ENCODE data around the gene SH3TC1.

SH3TC1 gene

GRCh38 chr4:8188085-8188484, 11.0 kb upstream of the SH3TC1 start:
- Histone ChIP-seq H3K79me2 (ENCODE audit: low read length) (no peaks in the 10 kb centered on the region), H3K27me3 (ENCODE audit: low read depth, low read length) (peaks cover 6% of the 10 kb centered on the region), H4K20me1 (ENCODE audit: insufficient read depth, low read length) (no peaks in the 10 kb centered on the region), H3K9ac (ENCODE audit: low read length) (no peak overlapping the region), H3K4me3 (ENCODE audit: low read length) (no peak overlapping the region), H3K4me1 (ENCODE audit: low read length) (peaks cover 4% of the 10 kb centered on the region), H2AFZ (ENCODE audit: low read depth, low read length) (no peak overlapping the region), H3K36me3 (replicated peaks; ENCODE audit: low read depth, low read length) (no peaks in the 10 kb centered on the region), H3K27ac (ENCODE audit: low read length) (no peak overlapping the region), H3K9me3 (ENCODE audit: insufficient read depth, low read length) (no peaks in the 10 kb centered on the region), H3K4me2 (ENCODE audit: low read length) (no peak overlapping the region)
- TF ChIP-seq, protein P1, sequence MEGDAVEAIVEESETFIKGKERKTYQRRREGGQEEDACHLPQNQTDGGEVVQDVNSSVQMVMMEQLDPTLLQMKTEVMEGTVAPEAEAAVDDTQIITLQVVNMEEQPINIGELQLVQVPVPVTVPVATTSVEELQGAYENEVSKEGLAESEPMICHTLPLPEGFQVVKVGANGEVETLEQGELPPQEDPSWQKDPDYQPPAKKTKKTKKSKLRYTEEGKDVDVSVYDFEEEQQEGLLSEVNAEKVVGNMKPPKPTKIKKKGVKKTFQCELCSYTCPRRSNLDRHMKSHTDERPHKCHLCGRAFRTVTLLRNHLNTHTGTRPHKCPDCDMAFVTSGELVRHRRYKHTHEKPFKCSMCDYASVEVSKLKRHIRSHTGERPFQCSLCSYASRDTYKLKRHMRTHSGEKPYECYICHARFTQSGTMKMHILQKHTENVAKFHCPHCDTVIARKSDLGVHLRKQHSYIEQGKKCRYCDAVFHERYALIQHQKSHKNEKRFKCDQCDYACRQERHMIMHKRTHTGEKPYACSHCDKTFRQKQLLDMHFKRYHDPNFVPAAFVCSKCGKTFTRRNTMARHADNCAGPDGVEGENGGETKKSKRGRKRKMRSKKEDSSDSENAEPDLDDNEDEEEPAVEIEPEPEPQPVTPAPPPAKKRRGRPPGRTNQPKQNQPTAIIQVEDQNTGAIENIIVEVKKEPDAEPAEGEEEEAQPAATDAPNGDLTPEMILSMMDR (IDR thresholded peaks at IDR 0.05; ENCODE audit: low read depth, low read length) = no peak
- no peak for TF ChIP-seq EZH2phosphoT487 (IDR thresholded peaks at IDR 0.05; ENCODE audit: low read depth)

DNA sequence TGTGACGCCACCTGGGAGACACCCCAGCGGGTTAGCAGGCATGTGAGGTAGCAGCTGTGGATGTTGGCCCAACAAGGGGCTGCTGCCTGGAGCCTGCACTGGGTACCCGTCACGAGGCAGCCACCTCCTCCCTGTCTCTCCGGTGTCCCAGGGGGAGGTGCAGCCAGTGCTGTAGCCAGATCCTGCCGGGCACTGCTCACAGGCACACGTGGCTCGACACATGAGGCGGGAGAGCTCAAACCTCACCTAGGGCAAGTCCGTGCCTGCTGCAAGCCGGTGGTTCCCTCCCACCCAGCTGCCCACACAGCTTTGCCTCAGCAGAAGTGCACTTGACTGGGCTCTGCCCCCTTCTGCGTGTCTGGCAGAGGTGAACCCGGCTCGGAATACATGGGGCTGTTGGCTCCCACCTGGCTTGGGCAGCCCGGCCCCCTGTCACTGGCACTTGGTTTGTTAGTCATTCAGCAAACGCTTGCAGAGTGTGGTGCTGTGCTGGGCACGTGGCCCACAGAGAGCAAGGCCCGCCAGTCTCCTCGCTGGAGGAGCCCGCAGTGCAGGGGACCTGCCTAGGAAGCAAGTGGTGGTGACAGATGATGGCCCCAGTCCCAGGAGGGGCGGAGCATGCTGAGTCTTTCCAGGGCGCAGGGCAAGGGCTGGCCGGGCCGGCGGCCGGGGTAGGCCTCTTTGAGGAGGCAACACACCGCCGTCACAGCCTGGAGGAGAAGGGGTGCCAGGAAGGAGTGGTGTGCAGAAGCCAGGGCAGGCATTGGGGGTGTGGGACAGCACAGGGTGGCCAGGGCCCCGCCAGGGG, 10.1 kb upstream of the SH3TC1 start:
- no peak for TF ChIP-seq EZH2phosphoT487 (IDR thresholded peaks at IDR 0.05; ENCODE audit: low read depth)
- TF ChIP-seq, protein P1 (IDR thresholded peaks at IDR 0.05; ENCODE audit: low read depth, low read length) = no peak
- Histone ChIP-seq H3K9ac (ENCODE audit: low read length) (no peak overlapping the region), H4K20me1 (ENCODE audit: insufficient read depth, low read length) (no peaks in the 10 kb centered on the region), H3K27me3 (ENCODE audit: low read depth, low read length) (peaks cover 15% of the 10 kb centered on the region), H3K36me3 (replicated peaks; ENCODE audit: low read depth, low read length) (no peaks in the 10 kb centered on the region), H3K4me3 (ENCODE audit: low read length) (no peak overlapping the region), H3K9me3 (ENCODE audit: insufficient read depth, low read length) (no peaks in the 10 kb centered on the region), H2AFZ (ENCODE audit: low read depth, low read length) (no peak overlapping the region), H3K79me2 (ENCODE audit: low read length) (no peaks in the 10 kb centered on the region), H3K4me1 (ENCODE audit: low read length) (peaks cover 4% of the 10 kb centered on the region), H3K27ac (ENCODE audit: low read length) (no peak overlapping the region), H3K4me2 (ENCODE audit: low read length) (no peak overlapping the region)

- H3K27me3 ChIP-seq (ENCODE audit: low read depth, low read length) = peaks cover 23% of the 10 kb centered on the region
- H3K9me3 ChIP-seq (ENCODE audit: insufficient read depth, low read length) = no peaks in the 10 kb centered on the region
- H2AFZ ChIP-seq (ENCODE audit: low read depth, low read length) = no peak overlapping the region
- H3K4me3 ChIP-seq (ENCODE audit: low read length) = no peak overlapping the region
- peaks cover 4% of the 10 kb centered on the region for H3K4me1 ChIP-seq (ENCODE audit: low read length)
- H4K20me1 ChIP-seq (ENCODE audit: insufficient read depth, low read length) = no peaks in the 10 kb centered on the region
- no peak overlapping the region for H3K9ac ChIP-seq (ENCODE audit: low read length)
- no peaks in the 10 kb centered on the region for H3K79me2 ChIP-seq (ENCODE audit: low read length)
- H3K36me3 ChIP-seq (replicated peaks; ENCODE audit: low read depth, low read length) = no peaks in the 10 kb centered on the region
- TF ChIP-seq EZH2phosphoT487 (IDR thresholded peaks at IDR 0.05; ENCODE audit: low read depth) = no peak
- TF ChIP-seq, protein P1 (IDR thresholded peaks at IDR 0.05; ENCODE audit: low read depth, low read length) = no peak
- H3K4me2 ChIP-seq (ENCODE audit: low read length) = no peak overlapping the region
- no peak overlapping the region for H3K27ac ChIP-seq (ENCODE audit: low read length)
These were observed 9.3 kb upstream of the SH3TC1 start for GRCh38 chr4:8189551-8190466.
